GM18867 (cell line): ENCODE measurements around the gene RABAC1.

Experiments
- ATAC-seq: cut with Tn5 transposase; IDR thresholded peaks from one replicate; pipeline ENCODE4 v1.9.1; 2021; ENCODE audit warnings: mild to moderate bottlenecking, moderate library complexity; ENCODE audit not compliant: unreplicated experiment

Gene RABAC1

GRCh38 chr19:41930322-41930722 is 28.8 kb downstream of the RABAC1 start:
- no peak for ATAC-seq

GRCh38 chr19:41929536-41930071 is 29.5 kb downstream of the RABAC1 start:
- ATAC-seq, result no peak

GRCh38 chr19:41928754-41929535 is 30.2 kb downstream of the RABAC1 start:
- ATAC-seq, result no peak

- ATAC-seq, result no peak
These were observed 30.9 kb downstream of the RABAC1 start, which contains the start of gene ERFL for GRCh38 chr19:41928221-41928683. Gene ERFL (minus strand): TSS chr19:41928449. CDS start chr19:41912919, 15,530 bp downstream.

- no peak for ATAC-seq
These were observed 31.5 kb downstream of the RABAC1 start for GRCh38 chr19:41927497-41928192.

- ATAC-seq, result no peak
These were observed 32.2 kb downstream of the RABAC1 start for GRCh38 chr19:41926763-41927496.

- no peak for ATAC-seq
These were observed 32.9 kb downstream of the RABAC1 start for GRCh38 chr19:41926028-41926762.

- no peak for ATAC-seq
These were observed 33.7 kb downstream of the RABAC1 start for GRCh38 chr19:41925208-41926003.

- ATAC-seq, result no peak
These were observed 34.7 kb downstream of the RABAC1 start for GRCh38 chr19:41924151-41925145.

GRCh38 chr19:41923045-41923788 is 35.9 kb downstream of the RABAC1 start:
- no peak for ATAC-seq

- no peak for ATAC-seq
These were observed 36.5 kb downstream of the RABAC1 start for GRCh38 chr19:41922585-41922984.

- no peak for ATAC-seq
These were observed 37.2 kb downstream of the RABAC1 start for GRCh38 chr19:41921577-41922576.

- no peak for ATAC-seq
These were observed 38.1 kb downstream of the RABAC1 start for GRCh38 chr19:41920882-41921576.

GRCh38 chr19:41919948-41920712 is 39.0 kb downstream of the RABAC1 start:
- no peak for ATAC-seq

- no peak for ATAC-seq
These were observed 40.4 kb downstream of the RABAC1 start for GRCh38 chr19:41918653-41919244.
